ENCODE measurements around the gene MPP3.

The MPP3 gene

DNA sequence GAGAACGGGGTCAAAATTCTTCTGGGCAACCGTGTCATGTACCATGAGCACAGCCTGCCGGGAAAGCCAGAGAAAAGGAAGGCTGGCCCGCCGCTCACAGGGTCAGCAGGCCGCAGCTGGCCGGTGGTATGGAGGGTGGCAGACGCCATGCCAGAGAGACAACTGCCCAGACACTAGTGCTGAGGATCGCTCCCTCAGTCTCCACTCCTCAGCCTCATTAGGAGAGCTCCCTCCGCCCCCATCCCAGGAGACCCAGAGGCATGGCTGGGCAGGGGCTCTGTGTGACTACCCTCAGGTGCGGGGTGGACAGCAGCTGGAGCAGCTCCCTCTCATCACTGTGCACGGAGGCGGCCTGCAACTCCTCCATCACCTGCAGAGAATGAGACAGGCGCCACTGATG, 3.2 kb downstream of the MPP3 start:
- DNase-seq: no peak

DNA sequence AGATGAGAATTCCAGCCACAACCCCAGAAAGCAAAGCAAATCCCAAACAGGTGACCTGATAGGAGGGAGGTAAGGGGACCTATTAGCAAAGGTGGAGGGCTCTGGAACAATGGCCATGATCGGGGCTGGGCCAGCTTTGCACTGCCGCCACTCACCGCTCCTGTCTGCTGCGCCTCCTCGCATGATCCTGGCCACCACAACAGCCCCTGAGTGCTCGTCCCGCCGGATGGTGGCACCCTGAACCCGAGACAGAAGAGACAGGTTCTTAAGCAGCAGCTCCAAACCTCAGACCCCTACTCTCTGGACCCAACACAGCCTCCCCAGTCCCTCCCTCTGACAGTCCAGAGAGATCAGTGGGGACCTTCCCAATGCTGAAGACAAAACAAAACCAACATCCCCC, 5.3 kb downstream of the MPP3 start:
- no peak for DNase-seq

DNA sequence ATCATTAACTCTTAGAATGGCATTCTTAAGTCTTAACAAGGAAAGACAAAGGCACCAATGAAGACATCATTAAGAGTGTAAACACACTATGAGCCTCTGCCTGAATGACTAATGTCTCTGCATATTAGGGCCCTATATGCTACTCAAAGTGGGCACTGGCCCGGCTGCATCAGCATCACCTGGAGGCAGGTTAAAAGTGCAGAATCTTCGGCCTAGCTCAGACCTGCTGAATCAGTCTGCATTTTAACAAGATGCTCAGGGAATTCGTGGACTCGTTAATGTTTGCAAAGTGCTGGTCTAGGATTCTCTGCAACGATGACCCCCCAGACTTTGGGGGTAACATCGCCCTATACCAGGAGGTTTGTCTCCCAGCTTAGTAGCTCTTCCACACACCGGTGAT, 6.7 kb downstream of the MPP3 start:
- DNase-seq: no peak

DNA sequence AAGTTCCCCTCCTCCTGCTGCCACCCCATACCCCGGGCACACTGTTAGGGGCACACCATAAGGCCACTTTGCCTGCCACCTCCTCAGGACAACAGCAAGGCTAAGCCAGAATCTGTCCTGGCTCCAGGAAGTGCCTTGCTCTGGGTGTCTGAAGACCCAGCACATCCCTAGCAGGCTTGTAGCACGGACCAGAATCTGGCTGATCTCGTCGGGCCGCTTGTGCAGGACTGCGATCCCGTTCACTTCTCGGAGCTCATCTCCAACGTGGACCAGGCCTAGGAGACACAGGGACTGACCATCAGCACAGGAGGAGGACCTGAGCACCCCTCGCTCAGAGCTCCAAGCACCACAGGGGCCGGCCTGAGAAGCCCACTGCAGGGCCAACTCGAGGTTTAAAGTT, 7.4 kb downstream of the MPP3 start:
- DNase-seq: no peak

DNA sequence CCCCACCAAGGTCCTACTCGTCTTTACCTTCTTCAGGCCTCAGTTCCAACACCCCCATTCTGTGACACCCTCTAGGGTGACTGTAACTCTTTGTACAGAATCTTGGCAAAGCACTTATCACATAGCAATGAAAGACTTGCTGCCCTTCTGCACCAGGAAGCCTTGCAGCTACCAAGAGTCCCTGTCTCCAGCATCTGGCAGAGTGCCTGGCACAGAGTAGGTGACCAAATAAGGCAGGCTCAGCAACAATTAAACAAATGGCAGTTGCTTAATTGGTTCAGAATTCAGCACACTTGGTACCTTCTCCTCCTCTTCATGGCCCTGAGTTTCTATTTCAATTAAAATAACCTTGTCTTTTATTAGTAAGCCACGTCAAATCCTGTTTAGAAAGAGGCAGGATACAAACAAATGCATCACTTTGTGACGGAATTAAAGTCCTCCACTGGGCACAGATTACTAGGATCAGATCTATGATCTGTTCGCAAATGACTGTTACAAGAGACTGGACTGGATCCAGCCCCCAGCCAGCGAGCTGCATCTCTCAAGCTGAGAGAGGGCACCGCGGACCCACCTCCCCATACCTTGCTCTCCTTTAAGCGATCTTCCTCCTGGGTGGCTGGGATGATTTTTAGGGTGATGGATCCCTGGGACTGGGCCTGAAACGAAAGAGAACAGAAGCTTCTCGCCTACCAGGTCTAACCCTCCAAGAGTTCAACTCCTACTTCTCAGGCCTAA, 9.4 kb downstream of the MPP3 start:
- DNase-seq: no peak

DNA sequence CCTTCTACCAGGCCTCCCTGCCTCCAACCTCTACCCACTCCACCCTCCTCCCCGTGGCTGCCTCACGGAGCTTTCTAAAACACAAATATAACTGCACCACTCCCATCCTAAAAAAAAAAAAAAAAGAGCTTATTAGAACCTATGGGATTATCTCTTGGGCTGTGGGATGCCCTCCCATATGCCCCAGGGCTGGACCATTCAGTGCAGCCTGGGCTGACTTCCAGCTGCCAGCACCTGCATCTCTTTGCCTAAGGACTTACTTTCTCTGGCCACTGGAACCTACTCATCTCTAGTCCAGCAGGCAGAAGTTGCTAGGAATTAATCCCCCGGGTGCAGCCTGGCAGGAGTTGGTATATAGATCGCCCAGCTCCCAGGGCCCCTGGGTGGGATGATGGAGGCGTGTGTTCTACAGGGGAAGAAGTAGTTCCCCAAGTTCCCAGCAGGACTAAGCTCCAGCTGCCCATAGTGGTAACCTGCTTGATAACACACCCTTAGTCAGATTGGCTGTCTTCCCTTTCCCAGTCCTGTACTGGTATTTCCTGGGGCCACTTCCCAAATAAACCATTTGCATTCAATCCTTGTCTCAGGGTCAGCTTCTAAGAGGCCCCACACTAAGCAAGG, 10.3 kb downstream of the MPP3 start:
- DNase-seq: no peak

DNA sequence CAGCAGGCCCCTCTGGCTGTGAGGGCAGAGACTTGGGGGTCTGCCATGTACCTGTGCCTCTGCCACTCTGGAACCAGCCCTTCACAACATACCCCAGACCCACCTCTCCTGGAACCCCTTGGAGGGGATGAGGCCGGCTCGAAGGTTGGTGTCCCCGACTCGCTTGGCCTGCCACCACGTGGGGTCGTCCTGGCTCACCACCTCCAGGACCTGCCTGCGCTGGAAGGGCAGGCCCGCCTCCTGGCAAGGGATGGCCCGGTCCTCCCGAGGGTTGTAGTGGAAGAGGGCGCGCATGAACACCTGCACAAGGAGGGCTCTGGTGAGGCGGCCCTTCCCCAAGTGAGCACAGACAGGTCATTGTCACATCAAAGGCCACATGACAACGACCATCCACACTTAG, 12.2 kb downstream of the MPP3 start:
- DNase-seq: no peak

DNA sequence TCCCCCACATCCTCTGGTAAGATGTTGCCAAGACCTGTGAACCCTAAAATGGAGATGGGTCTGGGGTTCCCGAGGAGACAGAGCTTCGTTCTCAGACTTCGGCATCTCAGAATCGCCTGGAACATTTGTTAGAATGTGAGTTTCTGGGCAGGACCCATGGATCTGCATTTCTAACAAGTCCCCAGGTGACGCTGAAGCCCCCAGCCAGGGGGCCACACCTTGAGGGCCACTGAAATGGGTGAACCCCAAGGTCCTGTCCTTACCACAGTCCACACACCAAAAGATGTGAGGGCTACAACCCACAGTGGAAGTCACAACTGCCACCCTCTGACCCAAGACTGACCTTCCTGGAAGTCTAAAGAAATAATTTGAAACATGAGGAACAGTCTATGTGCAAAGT, 14.0 kb downstream of the MPP3 start:
- DNase-seq: no peak

DNA sequence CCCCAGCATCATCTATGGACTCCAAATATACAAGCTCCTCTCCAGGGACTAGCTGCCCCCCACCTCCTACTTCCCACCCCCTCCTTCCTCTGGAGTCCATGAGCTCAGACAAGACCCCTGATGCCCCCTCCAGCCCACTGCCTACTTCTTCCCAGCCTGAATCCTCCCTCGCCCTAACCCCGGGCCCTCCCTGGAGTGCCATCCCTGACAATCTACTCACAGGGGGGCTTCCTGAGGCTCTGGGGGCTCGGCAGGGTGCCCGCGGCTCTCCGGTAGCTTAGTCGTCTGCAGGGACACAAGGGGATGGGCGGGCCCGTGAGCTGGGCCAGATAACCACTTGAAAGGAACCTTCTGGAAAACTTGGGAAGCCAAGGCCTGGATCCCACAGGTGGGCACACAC, 15.1 kb downstream of the MPP3 start:
- DNase-seq: no peak

DNA sequence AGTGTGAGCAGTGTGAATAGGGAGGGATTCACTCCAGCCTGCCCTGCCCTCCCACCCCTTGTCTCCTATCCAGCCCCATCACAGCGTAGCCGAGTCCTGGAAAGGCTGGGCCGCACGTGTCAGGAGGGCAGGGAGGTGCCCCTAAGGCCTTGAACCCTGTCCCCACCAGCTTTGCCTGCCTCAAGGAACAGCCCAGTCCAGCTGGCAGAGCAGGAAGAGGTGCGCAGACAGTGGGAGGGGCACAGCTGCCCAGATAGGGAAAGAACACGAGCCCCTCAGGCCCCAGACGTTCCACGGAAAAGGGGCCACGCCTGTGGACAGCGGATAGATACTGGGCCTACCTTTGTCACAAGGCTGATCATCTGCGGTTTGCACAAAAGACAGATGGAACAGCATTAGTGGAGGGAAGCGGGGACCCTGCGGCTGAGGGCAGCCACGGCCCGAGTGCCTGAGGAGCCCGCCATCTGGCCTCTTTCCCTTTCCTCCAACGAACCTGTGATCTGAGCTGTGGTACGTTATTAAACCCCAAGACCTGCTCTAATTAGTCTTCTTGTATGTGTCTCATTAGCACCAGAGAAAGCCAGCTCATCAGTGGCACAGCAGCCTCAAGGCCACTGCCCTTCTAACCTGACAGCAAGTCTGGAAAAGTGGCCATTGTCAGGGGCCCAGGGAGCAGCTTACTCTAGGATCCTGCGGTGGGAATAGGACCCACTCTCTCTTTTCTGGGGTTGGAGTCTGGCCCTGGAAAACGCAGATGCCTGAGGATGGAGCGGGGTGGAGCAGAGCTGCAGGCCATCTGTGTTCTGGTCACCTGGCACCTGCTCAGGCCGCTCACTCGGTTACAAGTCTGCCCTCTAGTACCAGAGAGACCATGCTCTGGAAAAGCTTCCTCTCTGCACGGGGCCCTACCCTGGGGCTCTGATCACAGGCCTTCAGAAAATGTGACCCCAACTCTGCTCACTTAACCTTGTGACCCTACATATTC, 16.3 kb downstream of the MPP3 start:
- DNase-seq: no peak

DNA sequence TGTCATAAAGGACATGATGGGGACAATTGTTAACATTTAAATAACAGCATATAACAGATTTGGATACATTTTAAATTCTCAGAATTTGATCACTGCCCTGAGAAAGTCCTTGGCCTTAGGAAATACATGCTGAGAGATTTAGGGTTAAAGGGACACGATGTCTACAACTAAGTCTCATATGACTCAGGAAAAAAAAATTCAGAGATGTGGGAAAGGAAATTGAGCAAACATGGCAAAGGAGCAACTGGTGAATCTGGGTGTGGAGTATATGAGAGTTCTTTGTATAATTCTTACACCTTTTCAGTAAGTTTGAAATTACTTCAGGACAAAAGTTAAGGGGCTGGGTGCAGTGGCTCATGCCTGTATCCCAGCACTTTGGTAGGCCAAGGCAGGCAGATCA, 18.2 kb downstream of the MPP3 start:
- DNase-seq: no peak

DNA sequence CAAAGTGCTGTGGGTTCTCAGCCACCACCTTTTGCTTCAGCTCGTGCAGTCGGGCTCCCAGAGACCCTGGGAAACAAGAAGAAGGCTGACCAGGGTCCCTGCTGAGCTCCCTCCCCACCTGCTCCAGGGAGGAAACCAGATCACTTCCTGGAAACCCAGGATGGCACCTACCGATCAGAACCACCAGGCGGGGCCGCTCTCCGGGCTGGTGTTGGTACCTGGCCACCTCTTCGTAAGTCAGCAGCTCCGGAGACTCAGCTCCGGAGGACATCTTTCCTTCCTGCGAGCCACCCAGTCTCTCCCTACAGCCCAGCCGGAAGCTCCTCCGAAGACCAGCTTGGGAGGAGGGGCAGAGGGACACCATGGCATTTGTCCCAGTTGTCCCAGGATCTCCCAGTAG, 18.9 kb downstream of the MPP3 start:
- DNase-seq: no peak

DNA sequence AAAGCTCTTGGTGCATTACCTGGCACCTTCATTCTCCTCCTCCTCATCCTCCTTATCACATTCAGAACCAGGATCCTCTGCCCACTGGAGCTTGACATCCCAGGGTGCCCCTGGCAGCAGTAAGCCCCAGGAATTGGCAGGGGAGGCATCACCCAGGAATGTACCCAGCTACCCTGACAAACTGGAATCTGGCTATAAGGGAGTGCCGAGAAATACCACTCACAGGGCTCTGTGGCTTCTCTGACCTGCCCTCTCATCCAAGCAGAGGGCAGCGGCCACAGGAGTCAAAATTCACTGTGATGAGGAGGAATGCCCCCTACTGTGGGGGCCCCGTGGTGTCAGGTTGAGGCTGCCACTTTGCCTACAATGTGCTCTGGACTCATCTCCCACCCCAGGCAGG, 19.6 kb downstream of the MPP3 start:
- no peak for DNase-seq

DNA sequence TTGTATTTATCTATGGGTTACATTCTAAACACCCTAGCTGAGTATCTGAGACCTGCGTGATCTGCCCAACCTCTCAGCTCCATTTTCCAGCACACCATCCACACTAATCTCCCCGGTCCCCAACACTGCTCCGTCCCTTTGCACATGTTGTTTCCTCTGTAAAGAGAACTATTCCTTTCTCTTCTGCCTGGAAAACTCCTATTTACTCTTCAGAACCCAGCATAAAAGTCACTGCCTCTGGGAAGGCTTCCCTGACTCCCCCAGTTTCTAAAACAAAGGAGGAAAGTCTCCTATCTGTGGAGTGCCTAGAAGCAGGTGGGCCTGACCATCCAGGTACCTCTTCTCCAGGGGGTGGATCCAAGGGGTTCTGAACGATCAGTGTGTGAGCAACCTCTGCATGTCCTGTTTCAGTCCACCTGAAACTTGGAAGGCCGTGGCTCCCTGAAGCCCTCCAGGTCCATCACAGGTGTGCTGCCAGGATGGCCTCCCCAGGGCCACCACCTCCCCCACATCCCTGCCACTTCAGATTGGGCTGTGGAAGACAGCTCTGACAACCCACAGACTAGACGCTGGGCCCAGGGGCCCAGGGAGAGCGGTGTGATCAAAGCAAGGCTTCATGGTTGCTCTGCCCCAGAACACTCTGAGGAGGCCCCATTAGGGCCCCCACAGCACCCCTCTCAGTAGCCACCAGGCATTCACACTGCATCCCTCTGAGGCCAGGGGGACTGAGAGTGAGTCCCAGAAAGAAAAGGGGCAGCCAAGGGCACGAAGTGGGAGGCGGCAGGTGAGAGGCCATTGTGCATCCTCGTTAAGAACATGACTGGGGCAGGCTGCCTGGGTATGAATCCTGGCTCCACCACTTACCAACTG, 20.3 kb downstream of the MPP3 start:
- no peak for DNase-seq

DNA sequence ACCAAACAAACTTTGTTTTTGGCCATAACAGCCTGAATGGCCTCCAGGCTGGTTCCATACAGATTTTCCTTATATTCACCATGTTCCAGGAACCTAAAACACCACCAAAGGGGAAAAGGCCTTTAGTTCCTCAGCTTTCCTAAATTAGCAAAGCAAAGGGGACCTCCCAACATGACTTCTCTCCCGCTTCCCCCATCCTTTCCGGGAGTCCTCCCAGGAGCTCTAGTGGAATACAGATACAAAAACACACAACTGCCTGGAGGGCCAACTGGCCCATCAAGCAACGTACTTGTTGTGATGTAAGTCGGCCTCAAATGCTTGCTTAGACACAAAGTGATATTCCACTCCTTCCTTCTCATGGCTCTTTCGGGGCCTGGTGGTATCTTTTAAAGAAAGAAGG, 22.1 kb downstream of the MPP3 start:
- DNase-seq: no peak

DNA sequence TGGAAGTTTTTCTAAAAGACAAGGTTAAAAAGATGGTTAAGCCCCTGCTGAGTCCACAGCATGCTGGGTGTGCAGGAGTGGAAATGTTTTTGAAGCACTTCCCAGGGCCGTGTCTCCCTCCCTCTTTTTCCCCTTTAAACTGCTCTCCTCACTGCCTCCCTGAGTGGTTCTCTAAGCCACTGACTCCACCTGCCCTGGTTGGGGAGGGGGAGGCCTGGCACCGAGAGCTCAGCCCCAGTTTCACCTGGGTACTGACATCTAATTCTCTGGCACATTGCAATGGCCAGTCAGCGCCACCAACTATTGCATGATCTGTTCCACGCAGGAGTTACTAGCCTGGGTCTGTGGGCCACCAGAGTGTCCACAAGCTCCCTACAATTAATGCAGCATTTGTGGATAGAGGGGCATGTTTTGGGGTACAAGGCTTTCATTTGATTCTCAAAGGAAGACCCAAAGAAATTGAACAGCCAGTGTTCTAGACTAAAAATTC, 22.7 kb downstream of the MPP3 start:
- no peak for DNase-seq

DNA sequence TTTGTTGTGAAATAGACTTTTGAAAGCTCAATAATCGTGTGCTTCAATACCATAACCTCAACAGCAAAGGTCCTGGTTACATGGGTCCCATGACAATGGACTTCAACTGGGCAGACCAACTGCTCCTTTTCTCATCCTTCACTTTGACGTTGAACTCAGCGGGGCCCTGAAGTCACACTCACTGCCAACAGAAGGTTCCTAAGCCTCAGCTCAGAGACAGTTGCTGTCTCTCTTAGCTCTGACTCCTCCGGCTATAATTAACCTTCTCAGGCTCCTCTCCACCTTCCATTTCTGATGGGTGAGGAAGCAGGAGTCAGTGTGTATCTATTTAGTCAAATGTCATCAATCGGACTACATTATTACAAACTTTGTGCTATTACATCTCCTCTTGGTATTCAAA, 23.8 kb downstream of the MPP3 start:
- DNase-seq: no peak

DNA sequence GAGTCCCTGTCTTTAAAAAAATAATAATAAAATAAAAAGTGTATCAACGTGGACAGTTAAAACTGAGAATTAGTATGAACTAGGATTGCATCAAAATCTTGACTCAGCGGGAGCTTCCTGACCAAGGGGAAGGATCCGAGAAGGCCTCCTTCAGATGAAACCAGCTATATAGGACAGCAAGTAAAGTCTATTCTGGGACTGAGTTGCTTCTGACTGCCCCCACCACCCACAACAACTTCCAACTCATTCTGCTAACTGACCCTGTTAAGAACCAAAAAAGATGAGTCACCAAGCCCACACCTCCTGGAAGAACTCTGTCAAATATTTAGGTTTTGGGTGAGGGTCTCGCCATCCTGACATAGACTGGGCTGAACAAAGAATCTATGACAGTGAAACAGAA, 24.9 kb downstream of the MPP3 start:
- DNase-seq: no peak

DNA sequence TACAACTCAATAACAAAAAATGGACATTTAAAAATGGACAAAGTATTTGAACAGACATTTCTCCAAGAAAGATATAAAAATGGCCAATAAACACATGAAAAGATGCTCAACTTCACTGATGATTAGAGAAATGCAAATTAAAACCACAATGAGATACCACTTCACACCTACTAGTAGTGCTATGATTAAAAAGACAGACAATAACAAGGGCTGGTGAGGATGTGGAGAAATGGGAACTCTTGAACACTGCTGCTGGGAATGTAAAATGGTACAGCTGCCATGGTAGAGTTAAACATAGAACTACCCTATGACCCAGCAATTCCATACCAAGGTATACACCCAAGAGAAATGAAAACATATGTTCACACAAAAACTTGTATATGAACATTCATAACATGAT, 27.8 kb downstream of the MPP3 start:
- DNase-seq: no peak

DNA sequence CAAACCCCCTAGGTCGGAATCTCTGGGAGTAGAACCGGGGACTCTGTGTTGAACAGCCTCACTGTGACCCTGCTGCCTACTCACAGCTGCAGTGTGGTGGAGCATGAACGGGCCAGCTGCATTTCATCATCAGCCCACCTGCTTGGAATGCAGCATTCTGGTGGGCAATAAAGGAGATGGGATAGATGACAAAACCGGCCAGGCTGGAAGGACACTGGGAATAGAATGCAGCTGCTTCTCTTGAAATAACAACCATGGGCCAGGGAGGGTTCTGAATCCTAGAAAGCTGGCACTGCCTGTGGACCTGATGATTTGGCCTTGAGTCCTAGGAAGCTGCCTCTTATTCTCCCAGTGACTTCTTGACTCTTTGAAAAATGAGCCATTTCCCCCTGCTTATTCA, 29.2 kb downstream of the MPP3 start:
- no peak for DNase-seq

DNA sequence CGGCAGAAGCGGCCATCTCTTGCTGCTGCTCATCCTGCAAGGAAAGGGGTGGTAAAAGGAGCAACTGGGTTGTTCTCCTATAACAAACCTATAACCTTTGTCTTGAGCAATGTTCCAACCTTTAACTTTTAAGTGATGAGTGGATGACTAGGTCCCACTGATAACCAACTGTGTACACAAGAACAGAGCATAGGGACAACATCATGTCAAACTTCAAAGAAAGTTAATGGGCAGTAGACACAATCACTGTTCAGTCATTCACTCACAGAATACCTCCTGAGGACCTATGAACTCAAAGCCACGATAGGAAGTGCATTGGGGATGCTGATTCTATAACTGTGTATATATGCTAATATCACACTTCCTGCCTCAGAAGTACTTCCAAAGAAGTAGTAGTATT, 31.1 kb downstream of the MPP3 start:
- DNase-seq: no peak

DNA sequence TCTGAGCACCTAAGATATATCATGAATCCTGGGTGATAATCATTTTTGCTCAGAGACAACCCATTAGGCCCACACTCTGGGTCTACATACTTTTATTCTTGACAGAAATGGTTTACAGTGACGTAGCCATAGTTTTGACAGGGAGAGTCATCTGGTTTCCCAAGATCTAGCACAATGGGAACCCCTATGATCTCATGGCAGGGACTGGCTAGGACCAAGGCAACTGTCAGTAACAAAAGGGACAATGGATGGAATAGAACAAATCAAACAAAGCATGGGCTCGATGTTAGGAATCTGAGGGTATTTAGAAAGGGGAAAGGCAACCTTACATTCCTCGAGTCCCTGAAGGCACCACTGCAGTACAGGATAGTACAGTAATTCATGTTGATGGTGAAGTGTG, 32.2 kb downstream of the MPP3 start:
- DNase-seq: no peak

DNA sequence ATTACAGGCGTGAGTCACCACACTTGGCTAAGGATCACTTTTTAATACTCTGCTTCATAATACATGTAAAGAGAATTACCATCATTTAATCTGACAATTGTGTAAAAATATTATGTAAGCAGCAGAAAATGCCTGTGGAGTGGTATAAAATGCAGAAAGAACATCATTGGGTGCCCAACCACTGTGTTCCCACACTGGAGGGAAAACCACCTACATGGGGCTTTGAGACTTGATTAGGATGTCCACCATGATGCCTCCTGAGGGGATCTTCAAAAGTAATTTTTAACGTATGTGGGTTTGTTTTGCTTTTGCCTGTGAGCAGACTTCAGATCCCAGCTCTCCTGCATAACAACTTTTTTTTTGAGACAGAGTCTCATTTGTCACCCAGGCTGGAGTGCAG, 33.9 kb downstream of the MPP3 start:
- DNase-seq: no peak

All from CD4-positive, alpha-beta T cell treated with Interferon gamma for 1 hour (primary cell).